ENCODE data around the gene DLL1.
"Not testable (repeated sequence)": the region's sequence is repeated elsewhere in the genome, so short reads cannot be mapped to it uniquely, and the experiment has no call there.

The DLL1 gene

DNA sequence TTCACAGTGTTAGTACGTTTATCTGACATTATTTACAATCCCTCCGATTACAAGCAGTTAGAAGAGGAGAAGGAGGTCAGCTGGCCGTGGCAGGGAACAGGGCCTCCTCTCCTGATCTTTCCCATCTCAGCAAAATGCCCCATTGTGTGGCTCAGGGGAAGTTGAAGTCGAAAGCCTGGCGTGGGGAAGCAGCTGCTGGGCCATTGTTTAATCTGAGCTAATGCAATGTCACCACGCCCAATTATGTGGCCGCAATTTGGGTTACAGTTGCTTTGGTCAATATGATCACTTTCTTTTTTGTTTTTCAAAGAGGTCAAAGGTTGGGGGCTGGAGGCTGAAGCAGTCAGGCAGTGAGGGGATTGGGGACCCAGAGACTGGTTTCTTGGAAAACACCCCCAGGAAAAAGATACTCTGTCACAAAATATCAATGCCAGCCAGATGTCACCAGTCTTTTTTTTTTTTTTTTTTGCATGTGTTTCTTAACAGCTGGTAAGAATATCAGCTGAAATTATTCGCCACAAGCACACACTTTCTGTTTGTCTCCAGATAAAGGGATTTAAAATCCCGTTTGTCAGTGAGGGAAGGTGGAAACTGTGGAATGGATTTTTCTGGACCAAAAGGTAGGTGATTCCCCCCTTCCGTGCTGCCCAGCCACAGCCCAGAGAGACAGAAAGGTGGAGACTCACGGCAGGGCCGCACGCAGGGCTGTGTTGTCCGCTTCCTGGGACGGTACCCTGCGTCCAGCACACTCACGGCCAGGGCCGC, 24.6 kb downstream of the DLL1 start:
- Histone ChIP-seq H4K20me1 (ENCODE audit: insufficient read depth, low read length) (no peaks in the 10 kb centered on the region), H3K4me2 (ENCODE audit: low read depth, low read length) (no peak overlapping the region), H3K4me1 (ENCODE audit: low read length) (no peaks in the 10 kb centered on the region), H3K9me2 (replicated peaks; ENCODE audit: insufficient read depth, low read length) (no peaks in the 10 kb centered on the region), H3K27ac (ENCODE audit: low read length) (no peak overlapping the region), H3K79me2 (ENCODE audit: low read length) (no peaks in the 10 kb centered on the region), H2AFZ (ENCODE audit: low read length) (no peak overlapping the region), H3K27me3 (replicated peaks; ENCODE audit: insufficient read depth, low read length) (peaks cover 41% of the 10 kb centered on the region), H3F3A (ENCODE audit: insufficient read depth, low read length) (no peaks in the 10 kb centered on the region), H3K9me3 (replicated peaks; ENCODE audit: insufficient read depth, low read length) (no peaks in the 10 kb centered on the region), H3K36me3 (replicated peaks; ENCODE audit: insufficient read depth, low read length) (no peaks in the 10 kb centered on the region), H3K4me3 (ENCODE audit: low read length) (no peak overlapping the region), H3K9ac (ENCODE audit: low read length) (no peak overlapping the region)
- DNase-seq: no peak
- TF ChIP-seq EZH2 (optimal IDR thresholded peaks at IDR 0.05; ENCODE audit: low read depth, low read length) (no peak), EZH2phosphoT487 (IDR thresholded peaks at IDR 0.05; ENCODE audit: low read length) (no peak), CTCF (IDR thresholded peaks at IDR 0.05; ENCODE audit: low read length) (no peak)

DNA sequence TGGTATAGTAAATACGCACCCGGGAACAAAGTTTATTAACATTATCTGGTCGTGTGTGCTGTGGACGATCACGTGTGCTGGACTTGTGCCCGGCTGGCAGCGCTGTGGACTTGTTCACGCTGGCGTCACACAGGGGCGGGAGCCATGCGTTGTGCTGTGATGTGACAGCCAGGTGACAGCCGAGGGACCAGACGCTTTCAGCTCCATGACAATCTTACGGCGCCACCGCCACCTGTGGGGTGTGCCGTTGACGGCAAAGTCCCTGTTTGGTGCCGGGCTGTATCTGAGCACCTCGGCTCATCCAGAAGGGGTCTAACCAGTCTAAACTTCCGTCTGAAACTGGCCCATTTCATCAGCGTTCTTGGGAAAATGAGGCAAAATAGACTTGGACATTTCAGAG, 25.2 kb downstream of the DLL1 start:
- DNase-seq: no peak
- Histone ChIP-seq H3K27me3 (replicated peaks; ENCODE audit: insufficient read depth, low read length) (peaks cover 41% of the 10 kb centered on the region), H3K9ac (ENCODE audit: low read length) (no peak overlapping the region), H4K20me1 (ENCODE audit: insufficient read depth, low read length) (no peaks in the 10 kb centered on the region), H2AFZ (ENCODE audit: low read length) (no peak overlapping the region), H3K36me3 (replicated peaks; ENCODE audit: insufficient read depth, low read length) (no peaks in the 10 kb centered on the region), H3K27ac (ENCODE audit: low read length) (no peak overlapping the region), H3K4me3 (ENCODE audit: low read length) (no peak overlapping the region), H3F3A (ENCODE audit: insufficient read depth, low read length) (no peaks in the 10 kb centered on the region), H3K4me1 (ENCODE audit: low read length) (no peaks in the 10 kb centered on the region), H3K9me2 (replicated peaks; ENCODE audit: insufficient read depth, low read length) (no peaks in the 10 kb centered on the region), H3K4me2 (ENCODE audit: low read depth, low read length) (no peak overlapping the region), H3K79me2 (ENCODE audit: low read length) (no peaks in the 10 kb centered on the region), H3K9me3 (replicated peaks; ENCODE audit: insufficient read depth, low read length) (no peaks in the 10 kb centered on the region)
- TF ChIP-seq EZH2phosphoT487 (IDR thresholded peaks at IDR 0.05; ENCODE audit: low read length): no peak
- no peak for TF ChIP-seq CTCF (IDR thresholded peaks at IDR 0.05; ENCODE audit: low read length)
- TF ChIP-seq EZH2 (optimal IDR thresholded peaks at IDR 0.05; ENCODE audit: low read depth, low read length): no peak

GRCh38 chr6:170264644-170265043, 26.2 kb downstream of the DLL1 start:
- not testable (repeated sequence) for H4K20me1 ChIP-seq (ENCODE audit: insufficient read depth, low read length); H3K36me3 ChIP-seq (replicated peaks; ENCODE audit: insufficient read depth, low read length); H3K9me3 ChIP-seq (replicated peaks; ENCODE audit: insufficient read depth, low read length); H3F3A ChIP-seq (ENCODE audit: insufficient read depth, low read length); H3K9me2 ChIP-seq (replicated peaks; ENCODE audit: insufficient read depth, low read length); H2AFZ ChIP-seq (ENCODE audit: low read length); H3K4me3 ChIP-seq (ENCODE audit: low read length); H3K4me2 ChIP-seq (ENCODE audit: low read depth, low read length); H3K79me2 ChIP-seq (ENCODE audit: low read length); H3K4me1 ChIP-seq (ENCODE audit: low read length); DNase-seq; H3K9ac ChIP-seq (ENCODE audit: low read length); H3K27ac ChIP-seq (ENCODE audit: low read length)
- H3K27me3 ChIP-seq (replicated peaks; ENCODE audit: insufficient read depth, low read length): peaks cover 40% of the 10 kb centered on the region

- H3K27me3 ChIP-seq (replicated peaks; ENCODE audit: insufficient read depth, low read length): peaks cover 40% of the 10 kb centered on the region
- H3K4me1 ChIP-seq (ENCODE audit: low read length): no peaks in the 10 kb centered on the region
- H2AFZ ChIP-seq (ENCODE audit: low read length): no peak overlapping the region
Measured at GRCh38 chr6:170264086-170264485, 26.8 kb downstream of the DLL1 start.

More at GRCh38 chr6:170264086-170264485, 26.8 kb downstream of the DLL1 start:
- Histone ChIP-seq H3K27ac (ENCODE audit: low read length) (no peak overlapping the region), H4K20me1 (ENCODE audit: insufficient read depth, low read length) (no peaks in the 10 kb centered on the region), H3K36me3 (replicated peaks; ENCODE audit: insufficient read depth, low read length) (no peaks in the 10 kb centered on the region), H3K4me2 (ENCODE audit: low read depth, low read length) (no peak overlapping the region), H3K9me3 (replicated peaks; ENCODE audit: insufficient read depth, low read length) (no peaks in the 10 kb centered on the region), H3K9ac (ENCODE audit: low read length) (no peak overlapping the region), H3F3A (ENCODE audit: insufficient read depth, low read length) (no peaks in the 10 kb centered on the region), H3K4me3 (ENCODE audit: low read length) (no peak overlapping the region), H3K9me2 (replicated peaks; ENCODE audit: insufficient read depth, low read length) (no peaks in the 10 kb centered on the region), H3K79me2 (ENCODE audit: low read length) (no peaks in the 10 kb centered on the region)
- DNase-seq: no peak
- TF ChIP-seq EZH2 (optimal IDR thresholded peaks at IDR 0.05; ENCODE audit: low read depth, low read length): no peak
- no peak for TF ChIP-seq CTCF (IDR thresholded peaks at IDR 0.05; ENCODE audit: low read length)
- TF ChIP-seq EZH2phosphoT487 (IDR thresholded peaks at IDR 0.05; ENCODE audit: low read length): no peak

All from MM.1S (cell line).